HG03520 (cell line): ENCODE results near the gene TBX5.

Experiments
- ATAC-seq: cut with Tn5 transposase; IDR thresholded peaks from one replicate; pipeline ENCODE4 v1.9.1; 2021; ENCODE audit warnings: mild to moderate bottlenecking, moderate library complexity; ENCODE audit not compliant: unreplicated experiment

Gene TBX5

GRCh38 chr12:114431902-114432301 lies 26.0 kb upstream of the TBX5 start:
- ATAC-seq = no peak

- ATAC-seq = no peak
Observed at GRCh38 chr12:114430306-114430705, 24.4 kb upstream of the TBX5 start.

DNA sequence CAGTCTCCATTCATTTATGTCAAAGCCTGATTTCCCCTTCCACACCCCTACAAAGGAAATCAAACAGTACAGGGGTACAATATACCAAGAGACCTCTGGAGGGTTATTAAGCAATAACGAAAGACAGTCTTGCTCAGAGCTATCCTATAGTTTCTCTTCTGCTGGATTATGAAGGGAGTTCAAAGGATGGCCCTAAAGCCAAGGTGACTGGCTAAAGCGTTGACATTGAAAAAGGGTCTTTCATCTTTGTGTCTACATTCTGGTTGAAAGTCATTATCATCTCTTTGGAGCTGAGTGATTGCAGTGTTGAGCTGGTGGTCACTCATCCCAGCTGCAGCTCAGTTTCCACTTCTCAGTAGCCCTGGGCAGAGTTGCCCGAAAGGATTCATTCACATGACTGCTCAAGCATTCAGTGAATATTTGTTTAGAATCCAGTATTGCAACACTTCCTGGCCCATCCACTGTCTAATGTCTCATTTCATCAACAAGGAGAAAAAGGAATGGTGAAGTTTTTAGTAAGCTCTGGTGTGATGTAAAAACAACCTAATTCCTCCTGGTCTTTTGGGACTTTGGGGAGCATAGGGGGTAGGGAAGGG lies 19.2 kb upstream of the TBX5 start:
- no peak for ATAC-seq

DNA sequence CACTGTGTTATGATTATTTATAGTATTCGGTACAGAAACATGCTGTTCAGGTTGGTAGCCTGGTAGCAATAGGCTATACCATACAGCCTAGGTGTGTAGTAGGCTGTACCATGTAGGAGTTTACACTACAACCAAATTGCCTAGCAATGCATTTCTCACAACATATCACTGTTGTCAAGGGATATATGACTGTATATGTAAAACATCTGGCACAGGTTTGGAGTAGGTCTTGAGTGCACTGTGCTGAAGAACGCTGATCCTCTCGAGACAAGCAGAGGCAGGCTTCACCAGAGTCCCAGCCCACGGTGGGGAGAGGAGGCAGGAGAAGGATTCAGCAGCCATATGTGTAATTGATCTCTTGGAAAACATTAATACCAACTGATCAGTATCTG lies 15.0 kb upstream of the TBX5 start:
- ATAC-seq = no peak

DNA sequence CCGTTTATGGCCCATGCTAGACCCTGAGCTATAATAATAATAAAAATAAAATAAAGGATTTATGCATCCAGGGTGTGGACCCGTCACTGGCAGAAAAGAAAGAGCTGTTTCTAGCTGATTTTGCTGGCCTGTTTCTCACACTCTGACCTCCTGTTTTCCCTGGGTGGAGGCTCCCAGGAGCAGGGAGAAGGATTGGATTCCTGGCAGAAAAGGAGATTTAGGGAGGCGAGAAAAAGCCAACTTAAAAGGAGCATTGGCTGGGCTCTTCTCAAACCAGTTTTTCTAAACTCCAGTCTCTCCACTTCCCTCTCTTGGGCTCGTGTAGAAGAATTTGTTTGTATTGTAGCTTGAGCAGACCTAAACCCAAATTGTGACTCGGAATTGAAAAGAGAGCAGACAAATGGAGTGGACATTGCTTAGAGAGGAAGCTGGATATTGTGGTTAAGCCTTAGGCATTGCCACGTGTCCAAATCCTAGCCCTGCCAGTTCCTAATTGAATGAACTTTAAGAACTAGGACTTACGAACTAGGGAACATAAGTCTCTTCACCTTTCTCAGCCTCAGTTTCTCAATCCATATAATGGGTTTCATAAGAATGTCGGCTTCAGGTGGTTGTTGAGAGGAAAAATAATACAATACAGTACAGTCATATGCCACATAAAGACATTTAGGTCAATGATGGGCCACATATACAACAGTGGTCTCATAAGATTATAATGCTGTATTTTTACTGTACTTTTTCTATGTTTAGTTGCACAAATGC lies 14.4 kb upstream of the TBX5 start:
- ATAC-seq = no peak

DNA sequence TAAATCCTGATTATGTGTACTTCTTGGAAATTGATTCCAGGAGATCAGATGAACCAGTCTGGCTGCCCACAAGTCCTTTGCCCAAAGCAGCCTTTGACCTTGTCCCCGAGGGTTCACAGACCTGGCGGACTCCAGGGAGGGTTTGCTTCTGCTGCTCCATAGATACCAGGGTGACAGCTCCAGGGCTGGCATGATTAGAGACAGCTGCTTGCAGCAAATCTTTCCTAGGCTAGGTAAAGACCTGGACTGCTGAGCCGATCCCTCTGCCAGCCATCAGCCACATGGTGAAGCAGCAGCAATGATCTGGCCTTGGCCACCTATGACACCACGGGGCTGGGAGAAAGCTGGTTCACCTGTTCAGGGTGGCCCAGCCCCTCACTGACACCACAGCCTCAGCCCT lies 10.1 kb upstream of the TBX5 start:
- no peak for ATAC-seq

- ATAC-seq = no peak
Observed at GRCh38 chr12:114415525-114415868, 9.6 kb upstream of the TBX5 start.

DNA sequence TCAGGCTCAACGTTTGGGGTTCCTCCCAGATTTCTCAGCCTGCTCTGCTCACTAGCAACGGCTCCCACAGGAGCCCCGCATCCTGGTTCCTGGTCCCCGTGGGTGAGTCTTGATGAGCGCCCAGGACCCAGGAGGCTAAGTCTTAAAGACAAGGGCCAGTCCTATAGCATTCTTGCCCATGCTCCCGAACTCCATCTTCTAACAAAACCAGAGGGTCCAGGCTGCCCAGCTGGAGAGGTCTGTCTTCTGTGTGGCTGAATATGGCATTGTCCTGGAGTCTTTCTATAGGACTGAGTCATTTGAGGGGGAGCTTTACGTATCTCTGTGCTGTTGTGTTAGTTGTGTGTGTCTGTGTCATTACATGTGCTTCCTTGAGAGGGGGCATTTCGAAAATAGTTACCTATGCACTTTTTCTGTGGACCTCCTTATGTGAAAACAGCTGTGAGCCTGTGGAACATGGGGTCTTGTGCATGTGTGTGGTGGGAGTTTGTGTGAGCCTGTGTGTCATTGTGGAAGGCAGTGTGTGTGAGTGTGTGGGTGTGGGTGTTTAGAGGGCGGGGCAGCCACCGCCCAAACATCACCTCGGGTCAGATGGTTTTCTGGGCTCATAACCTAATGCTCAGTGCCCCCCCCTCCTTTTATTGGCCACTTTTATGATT lies 9.1 kb upstream of the TBX5 start:
- ATAC-seq = no peak

- no peak for ATAC-seq
Observed at GRCh38 chr12:114414031-114414865, 8.3 kb upstream of the TBX5 start.

DNA sequence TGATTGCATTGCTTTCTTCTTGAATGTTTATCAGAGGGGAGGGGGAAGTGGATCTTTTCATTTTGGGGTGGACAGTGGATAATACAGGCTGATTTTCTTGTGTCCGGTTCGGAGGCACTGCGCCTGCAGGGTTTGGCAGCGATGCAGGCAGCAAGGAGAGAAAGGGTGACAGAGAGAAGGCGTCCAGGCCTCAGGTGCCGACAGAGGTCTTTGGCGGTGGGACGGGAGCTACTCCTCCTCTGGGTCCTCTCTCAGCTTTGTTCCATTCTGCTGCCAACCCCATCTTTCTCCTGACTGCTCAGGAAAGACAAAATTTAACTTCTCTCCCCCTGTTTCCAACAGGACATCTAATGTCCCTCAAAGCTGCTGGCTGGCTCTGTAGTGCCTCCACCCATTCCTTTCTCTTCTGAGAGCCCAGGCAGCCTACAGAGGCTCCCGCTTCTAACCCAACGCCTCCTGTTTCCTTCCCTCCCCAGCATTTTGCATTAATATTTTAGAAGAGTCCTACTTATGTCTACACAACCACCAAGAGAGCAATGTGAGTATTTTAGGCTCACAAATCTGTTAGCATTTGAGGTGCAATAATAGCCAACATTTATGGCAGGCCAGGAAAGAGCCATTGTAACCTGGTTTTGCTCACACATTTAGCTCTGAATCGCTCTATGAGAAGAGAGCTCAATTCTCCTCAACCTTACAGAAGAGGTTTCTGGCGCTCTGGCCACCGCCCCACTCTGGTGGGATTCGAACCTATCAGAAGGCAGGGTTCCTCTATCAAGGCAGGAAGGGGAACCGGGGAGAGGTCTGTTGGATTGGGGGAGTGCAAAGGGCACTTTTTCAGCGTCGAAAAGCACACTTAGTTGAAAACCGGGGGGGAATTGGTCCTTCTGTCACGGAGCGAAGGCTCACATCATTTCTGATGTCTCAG lies 7.1 kb upstream of the TBX5 start:
- ATAC-seq = no peak

- ATAC-seq = no peak
Observed at GRCh38 chr12:114412307-114412706, 6.4 kb upstream of the TBX5 start.

DNA sequence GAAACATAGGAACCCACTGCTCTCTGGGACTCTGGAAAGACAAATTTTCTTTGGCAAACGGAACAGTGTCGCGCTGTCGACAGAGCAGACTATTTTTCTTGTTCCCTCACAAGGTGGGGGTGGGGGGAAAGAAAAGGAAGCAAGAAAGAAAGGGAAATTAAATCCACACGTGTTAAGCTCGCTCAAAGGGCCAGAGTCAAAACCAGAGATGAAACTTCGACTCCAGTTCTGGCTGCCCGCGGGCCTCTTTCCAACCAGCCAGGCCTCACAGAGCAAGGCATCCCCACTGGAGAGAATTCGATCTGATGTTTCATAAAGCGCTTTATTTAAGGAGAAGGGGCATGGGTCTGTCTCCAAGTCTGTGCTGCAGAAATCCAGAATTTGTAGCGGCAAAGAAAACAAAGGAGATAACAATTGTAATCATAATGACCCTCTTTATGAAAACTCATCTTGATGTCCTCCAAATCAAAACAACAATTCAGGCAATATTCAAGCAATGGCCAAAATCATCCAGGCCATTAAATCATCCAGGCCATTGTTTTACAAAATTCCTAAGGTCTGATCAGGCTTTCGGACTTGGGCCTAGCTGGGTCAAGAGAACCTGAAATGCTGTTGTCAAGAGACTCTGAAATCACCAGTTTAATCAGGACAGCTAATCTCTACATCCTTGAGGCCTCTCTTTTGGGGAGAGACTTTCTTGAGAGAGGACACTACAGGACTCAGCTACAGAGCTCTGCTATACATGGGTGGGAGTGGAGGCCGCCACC lies 5.3 kb upstream of the TBX5 start:
- ATAC-seq = no peak

DNA sequence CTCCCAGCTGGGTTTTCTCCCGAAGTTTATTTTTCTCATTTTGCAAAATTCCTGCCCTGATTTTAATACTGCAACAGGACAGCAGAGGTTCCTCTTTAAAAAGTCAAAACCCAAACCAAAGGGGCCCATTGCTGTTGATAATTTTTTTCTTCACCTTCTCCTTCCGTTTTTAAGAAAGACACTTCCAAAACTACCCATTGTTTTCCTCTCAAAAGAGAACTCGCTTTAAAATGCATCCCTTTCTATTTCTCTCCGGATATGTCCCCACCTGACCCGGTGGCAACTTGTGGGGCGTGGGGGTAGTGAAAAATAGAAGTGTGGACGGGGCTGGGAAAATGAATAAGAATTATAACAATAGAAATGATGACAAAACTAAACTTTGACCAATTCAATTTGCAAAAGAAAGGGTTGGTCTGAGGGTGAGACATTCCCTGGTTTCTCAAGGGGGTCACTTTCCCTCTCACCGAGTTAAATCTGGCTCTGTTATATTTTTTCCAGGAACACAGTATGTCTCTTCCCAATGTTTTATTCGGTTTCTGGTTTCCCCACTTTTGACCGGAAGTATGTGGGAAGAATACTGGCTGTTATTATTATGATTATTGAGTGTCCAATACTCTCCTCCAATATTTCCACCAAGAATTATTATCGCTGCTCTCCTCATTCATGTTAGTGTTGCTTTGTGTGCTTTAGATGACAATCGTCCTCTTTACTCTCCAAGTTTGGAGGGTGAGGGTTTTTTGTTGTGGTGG lies 4.1 kb upstream of the TBX5 start:
- no peak for ATAC-seq

DNA sequence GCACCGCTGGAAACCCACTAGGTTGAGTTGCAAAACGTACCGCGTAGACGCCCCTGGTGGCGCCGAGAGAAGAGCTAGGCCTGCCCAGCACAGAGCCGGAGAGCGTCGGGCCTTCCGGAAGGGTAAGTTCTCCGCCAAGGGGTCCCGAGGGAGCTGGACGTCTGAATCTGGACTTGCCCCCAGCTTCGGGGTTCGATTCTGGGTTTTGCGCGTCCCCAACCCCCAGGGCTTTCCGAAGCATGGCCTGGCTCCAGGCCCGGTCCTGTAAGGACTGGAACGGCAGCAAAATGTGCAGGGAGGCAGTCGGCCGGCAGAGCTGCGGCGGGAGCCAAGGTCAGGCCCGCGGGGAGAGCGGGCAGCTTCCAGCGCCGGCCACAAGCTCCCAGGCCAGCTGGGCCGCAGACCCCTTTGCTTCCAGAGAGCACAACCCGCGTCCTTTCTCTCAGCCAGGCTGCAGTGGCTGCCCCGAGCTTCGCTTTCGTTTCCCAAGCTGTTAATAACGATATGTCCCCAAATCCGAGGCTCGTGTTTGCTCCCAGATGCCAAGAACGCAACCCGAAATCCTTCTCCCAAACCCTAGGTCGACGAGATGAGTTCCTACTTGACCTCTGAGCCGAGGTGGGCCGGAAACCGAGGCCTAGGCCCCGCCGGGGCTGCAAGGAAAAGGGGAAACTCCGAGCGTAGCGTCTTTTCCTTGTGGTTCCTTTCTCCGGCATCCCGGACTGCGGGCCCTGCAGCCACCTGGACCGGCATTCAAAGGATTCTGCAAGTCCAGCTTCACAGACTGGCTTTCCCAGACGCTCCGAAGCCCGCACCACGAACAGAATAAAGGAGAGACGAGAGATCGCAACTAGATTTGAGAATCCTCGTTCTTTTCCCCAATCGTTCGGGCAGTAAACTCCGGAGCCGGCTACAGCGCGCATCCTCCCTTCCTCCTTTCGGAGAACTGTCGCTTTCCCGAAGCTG lies 3.2 kb upstream of the TBX5 start:
- ATAC-seq = no peak

DNA sequence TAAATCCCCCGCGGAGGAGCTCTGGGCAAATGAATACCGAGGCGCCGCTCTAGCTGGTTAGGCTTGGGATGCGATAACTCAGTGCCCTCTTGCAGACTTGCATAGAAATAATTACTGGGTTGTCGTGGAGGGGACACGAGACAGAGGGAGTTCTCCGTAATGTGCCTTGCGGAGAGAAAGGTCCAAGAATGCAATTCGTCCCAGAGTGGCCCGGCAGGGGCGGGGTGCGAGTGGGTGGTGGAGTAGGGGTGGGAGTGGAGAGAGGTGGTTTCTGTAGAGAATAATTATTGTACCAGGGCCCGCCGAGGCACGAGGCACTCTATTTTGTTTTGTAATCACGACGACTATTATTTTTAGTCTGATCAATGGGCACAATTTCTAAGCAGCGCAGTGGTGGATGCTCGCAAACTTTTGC lies 2.5 kb upstream of the TBX5 start:
- ATAC-seq = no peak

GRCh38 chr12:114407842-114408411 lies 2.0 kb upstream of the TBX5 start:
- ATAC-seq = no peak

DNA sequence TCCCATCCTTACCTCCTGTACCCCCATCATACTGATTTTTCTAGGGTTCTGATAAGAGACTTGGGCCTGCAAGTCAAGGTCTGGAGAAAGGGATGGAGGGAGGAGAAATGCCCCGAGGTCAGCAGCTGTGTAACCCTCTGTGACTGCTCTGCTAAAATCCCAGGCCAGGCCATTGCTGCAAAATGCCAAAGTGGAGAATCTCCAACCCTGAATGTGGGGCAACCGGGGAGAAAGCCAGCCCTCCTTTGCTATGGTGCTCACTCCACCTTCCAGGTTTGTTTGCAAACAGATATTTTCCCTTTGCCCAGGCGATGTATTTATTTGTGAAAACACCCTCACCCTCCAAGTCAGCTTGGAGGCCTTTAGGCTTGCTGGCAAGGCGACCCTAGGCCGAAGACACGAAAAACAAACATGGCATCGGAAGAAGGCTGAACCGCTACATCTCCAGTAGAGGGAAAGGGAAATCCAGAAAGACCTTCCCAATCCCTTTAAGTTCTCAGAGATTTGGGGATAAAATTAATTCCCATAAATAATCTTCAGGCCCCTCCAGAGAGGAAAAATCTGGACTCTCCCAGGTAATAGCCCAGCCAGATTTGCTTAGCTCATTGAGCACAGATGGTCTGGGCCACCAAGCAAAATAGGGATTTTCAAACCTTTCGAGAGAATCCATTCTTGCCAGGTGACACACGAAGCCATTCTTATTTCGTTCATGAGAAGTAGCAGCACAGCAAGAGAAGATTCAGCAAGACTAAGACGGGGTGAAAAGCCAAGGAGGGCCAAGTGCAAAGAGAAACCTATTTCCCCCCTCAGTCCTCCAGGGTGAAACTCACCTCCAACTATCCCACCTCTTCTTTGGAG lies 1.3 kb upstream of the TBX5 start:
- ATAC-seq = no peak
